Measurements from ENCODE around the gene HMX3. TPM values are rescaled to one million over a fixed set of nuclear protein-coding genes. Genes with fewer than 3 reads are reported as not detected.

Gene HMX3
- total RNA-seq, result not detected in 2 replicates

DNA sequence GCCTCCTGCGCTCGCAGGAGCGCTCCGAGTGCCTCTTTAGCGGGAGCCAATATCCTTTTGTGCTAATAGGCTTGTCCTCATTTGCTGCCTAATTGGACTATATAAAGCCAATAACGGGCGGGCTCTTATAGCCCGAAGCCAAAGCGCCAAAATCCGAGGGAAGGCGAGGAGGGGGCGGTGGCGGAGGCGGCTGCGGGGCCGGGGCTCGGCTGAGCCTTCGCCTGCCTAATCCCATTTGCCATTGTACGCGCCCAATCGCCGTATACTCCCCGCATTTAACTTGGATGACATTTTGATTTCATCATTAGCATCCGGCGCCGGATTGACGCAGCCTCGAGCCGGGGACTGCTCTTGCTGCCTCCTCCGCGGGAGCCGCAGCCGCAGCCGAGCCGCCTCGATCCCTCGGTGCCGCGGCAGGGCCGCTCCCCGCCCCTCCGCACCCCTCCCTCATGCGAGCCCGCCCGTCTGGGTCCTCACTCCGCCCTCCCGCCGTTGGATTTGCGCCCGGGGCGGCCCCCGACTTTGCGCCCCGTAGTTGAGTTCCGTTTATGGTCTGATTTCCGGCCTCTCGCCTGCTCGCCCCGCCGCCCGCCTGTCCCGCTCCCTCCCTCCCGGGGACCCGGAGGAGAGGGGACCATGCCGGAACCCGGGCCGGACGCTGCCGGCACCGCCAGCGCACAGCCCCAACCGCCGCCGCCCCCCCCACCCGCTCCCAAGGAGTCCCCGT is at the start of gene HMX3:
TSS of gene HMX3 (plus strand) at position 556 of the 727 bp plus-strand sequence. CDS start at position 637, 81 bp downstream.

DNA sequence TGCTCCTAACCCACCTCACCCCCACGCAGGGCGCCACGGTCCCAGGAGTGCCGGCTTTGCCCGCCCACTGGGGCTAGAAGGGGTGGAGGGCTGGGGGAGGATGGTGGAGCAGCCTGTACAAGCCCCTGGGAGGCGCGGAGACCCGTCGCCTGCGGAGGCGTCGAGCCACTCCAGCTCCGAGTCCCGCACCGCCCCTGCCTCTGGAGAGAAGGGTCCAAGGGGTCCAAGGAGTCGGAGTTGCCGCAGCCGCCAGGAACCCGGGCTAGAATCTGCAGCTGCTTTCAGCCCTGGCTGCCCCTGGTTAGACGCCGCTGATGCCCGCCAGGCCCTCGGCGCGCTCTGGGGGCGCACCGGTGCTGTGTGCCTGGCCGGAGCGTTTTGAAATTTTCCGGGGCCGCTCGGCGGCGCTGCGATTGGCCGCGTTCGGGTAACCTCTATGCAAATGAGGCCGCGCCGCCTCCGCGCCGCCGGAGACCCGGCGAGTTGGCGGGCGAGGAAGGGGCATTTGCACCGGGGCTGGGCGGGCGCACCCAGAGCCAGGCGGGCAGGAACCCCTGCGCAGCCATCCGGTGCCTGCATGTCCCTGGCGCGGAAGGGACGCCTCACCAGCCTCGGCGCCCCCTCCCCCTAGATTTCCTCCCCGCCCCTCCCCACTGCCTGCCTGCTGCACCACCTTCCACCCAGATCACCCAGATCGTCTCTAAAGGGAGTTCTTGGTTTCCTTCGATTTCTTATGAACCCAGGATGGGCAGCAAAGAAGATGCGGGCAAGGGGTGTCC is 12.1 kb downstream of the HMX3 start, which contains the start of gene HMX2:
TSS of gene HMX2 (plus strand) at position 502 of the 779 bp plus-strand sequence. CDS start at position 745, 243 bp downstream.

DNA sequence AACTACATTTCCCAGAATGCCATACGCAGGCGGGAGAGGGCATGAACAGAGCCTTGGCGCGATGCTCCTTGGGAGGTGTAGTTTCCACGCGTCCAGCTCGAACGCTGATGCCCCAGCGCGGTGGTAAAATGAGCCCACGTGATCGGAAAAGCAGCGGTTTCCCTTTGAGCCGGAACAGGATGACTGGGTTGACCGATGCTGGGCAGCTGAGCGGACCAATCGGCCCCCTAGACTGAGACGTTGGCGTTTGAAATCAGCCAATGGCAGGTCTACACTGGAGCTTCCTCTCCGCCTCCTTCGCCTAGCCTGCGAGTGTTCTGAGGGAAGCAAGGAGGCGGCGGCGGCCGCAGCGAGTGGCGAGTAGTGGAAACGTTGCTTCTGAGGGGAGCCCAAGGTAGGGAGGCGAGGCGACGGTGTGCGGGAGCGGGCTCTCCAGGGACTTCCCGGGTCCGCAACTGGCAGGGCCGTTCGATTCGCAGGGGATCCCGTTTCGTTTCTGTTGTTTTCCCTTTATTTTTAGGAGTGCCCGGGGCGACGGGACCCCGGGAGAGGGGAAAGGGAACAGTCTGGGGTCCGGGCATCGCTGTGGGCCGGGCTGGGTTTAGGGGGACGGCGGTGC is 18.4 kb downstream of the HMX3 start, which contains the start of gene BUB3:
TSS of gene BUB3 (plus strand) at position 311 of the 619 bp plus-strand sequence. CDS start 516 bp downstream, outside the sequence.

Other genes starting within 250 kb of the HMX3 start
- not detected in 2 replicates for gene FAM24A, start 225.4 kb upstream of the HMX3 start, total RNA-seq
- 12.9 and 13.2 TPM in 2 replicates for gene C10orf88, start 181.7 kb upstream of the HMX3 start, total RNA-seq
- gene PSTK, start 155.6 kb upstream of the HMX3 start, total RNA-seq, result 4.3 and 4.7 TPM in 2 replicates
- gene IKZF5, start 127.2 kb upstream of the HMX3 start, total RNA-seq, result 1.6 and 1.9 TPM in 2 replicates
- gene ACADSB, start 127.0 kb upstream of the HMX3 start, total RNA-seq, result 6.8 and 8.0 TPM in 2 replicates
- not detected in 2 replicates for gene HMX2, start 12.2 kb downstream of the HMX3 start, total RNA-seq
- gene BUB3, start 18.4 kb downstream of the HMX3 start, total RNA-seq, result 112 and 121 TPM in 2 replicates